GM23338 (cell line): Measurements from ENCODE around the gene TRAPPC4. TPM values are rescaled to one million over a fixed set of nuclear protein-coding genes. Genes with fewer than 3 reads are reported as not detected.

Experiments used
- ATAC-seq: fragments of 200-7000 bp; cut with Tn5 transposase; 3 replicates; pipeline ENCODE4 v1.9.1; 2020
- DNase-seq: peaks from one replicate; pipeline ENCODE4 v3.0.0-alpha.2; 2015; ENCODE audit warnings: low spot score
- H2AFZ ChIP-seq: fragments of 200-600 bp; sonication (generic); 2 replicates; pipeline ENCODE4 v1.8.0; 2016; ENCODE audit warnings: antibody characterized with exemption, mild to moderate bottlenecking, moderate library complexity
- H3F3A ChIP-seq: fragments of 200-600 bp; sonication (generic); replicated peaks from 2 replicates; pipeline ENCODE4 v1.8.0; 2017; ENCODE audit warnings: antibody characterized with exemption, mixed run types, low read depth
- H3K27ac ChIP-seq: fragments of 200-600 bp; sonication (generic); 2 replicates; pipeline ENCODE4 v1.6.1; 2016; ENCODE audit warnings: low read depth
- H3K27me3 ChIP-seq: fragments of 200-600 bp; sonication (generic); 2 replicates; pipeline ENCODE4 v1.8.0; 2016; ENCODE audit warnings: mild to moderate bottlenecking, mixed run types, moderate library complexity; ENCODE audit not compliant: insufficient read depth
- H3K36me3 ChIP-seq: fragments of 200-600 bp; sonication (generic); 2 replicates; pipeline ENCODE4 v1.8.0; 2016; ENCODE audit warnings: mild to moderate bottlenecking; ENCODE audit not compliant: insufficient read depth
- H3K4me1 ChIP-seq: fragments of 200-600 bp; sonication (generic); 2 replicates; pipeline ENCODE4 v1.8.0; 2016; ENCODE audit warnings: mild to moderate bottlenecking, moderate library complexity; ENCODE audit not compliant: insufficient read depth
- H3K4me2 ChIP-seq: fragments of 200-600 bp; sonication (generic); 2 replicates; pipeline ENCODE4 v1.7.1; 2017; ENCODE audit warnings: mixed run types
- H3K4me3 ChIP-seq: fragments of 200-600 bp; sonication (generic); 2 replicates; pipeline ENCODE4 v1.6.1; 2016; ENCODE audit warnings: mixed run types
- H3K79me2 ChIP-seq: fragments of 200-600 bp; sonication (generic); replicated peaks from 2 replicates; pipeline ENCODE4 v1.8.0; 2017; ENCODE audit warnings: mild to moderate bottlenecking; ENCODE audit not compliant: insufficient read depth
- H3K9me2 ChIP-seq: fragments of 200-600 bp; sonication (generic); 2 replicates; pipeline ENCODE4 v1.8.0; 2017; ENCODE audit not compliant: insufficient read depth
- H4K20me1 ChIP-seq: fragments of 200-600 bp; sonication (generic); replicated peaks from 2 replicates; pipeline ENCODE4 v1.8.0; 2017; ENCODE audit warnings: mild to moderate bottlenecking; ENCODE audit not compliant: insufficient read depth
- H3K27ac Mint-ChIP-seq: 2 replicates; pipeline ENCODE4 v1.8.0; 2020; ENCODE audit warnings: inconsistent platforms, mild to moderate bottlenecking, moderate library complexity, mixed read lengths
- H3K27me3 Mint-ChIP-seq: 3 replicates; pipeline ENCODE4 v1.8.0; 2022; ENCODE audit warnings: low read depth, mild to moderate bottlenecking, moderate library complexity, mixed read lengths, inconsistent platforms; ENCODE audit not compliant: insufficient read depth, poor library complexity
- H3K36me3 Mint-ChIP-seq: 3 replicates; pipeline ENCODE4 v1.8.0; 2021; ENCODE audit warnings: low read depth, mild to moderate bottlenecking, inconsistent platforms, moderate library complexity, mixed read lengths
- H3K4me1 Mint-ChIP-seq: 3 replicates; pipeline ENCODE4 v1.8.0; 2020; ENCODE audit warnings: mild to moderate bottlenecking, inconsistent platforms, mixed read lengths
- H3K4me3 Mint-ChIP-seq: 3 replicates; pipeline ENCODE4 v1.8.0; 2021; ENCODE audit warnings: moderate library complexity, mild to moderate bottlenecking, inconsistent platforms, mixed read lengths
- H3K9me3 Mint-ChIP-seq: 3 replicates; pipeline ENCODE4 v1.8.0; 2020; ENCODE audit warnings: moderate library complexity, mild to moderate bottlenecking, inconsistent platforms, mixed read lengths
- CREB1 ChIP-seq: fragments of 250-450 bp; sonication (Bioruptor Pico); IDR thresholded peaks from 2 replicates; pipeline ENCODE4 v1.5.0; 2020; ENCODE audit warnings: low read depth, mild to moderate bottlenecking, moderate library complexity
- CTCF ChIP-seq, 2 experiments: fragments of 200-600 bp in 1 of 2; sonication (generic) in 1 of 2; conservative IDR thresholded peaks; 2 replicates each; pipeline versions ENCODE4 v1.5.1 to v1.6.1; 2016 to 2017; ENCODE audit warnings: antibody characterized with exemption in 2 of 2, low read depth in 2 of 2, mild to moderate bottlenecking in 2 of 2, moderate library complexity in 1 of 2
- ETS1 ChIP-seq: IDR thresholded peaks from 2 replicates; pipeline ENCODE4 v1.6.1; 2016; ENCODE audit warnings: antibody characterized with exemption
- NANOG ChIP-seq: IDR thresholded peaks from 2 replicates; pipeline ENCODE4 v1.6.1; 2016; ENCODE audit warnings: antibody characterized with exemption, borderline replicate concordance
- REST ChIP-seq: IDR thresholded peaks from one replicate; pipeline ENCODE4 v1.6.1; 2018; ENCODE audit warnings: antibody characterized with exemption; ENCODE audit not compliant: unreplicated experiment
- STAT1 ChIP-seq: IDR thresholded peaks from one replicate; pipeline ENCODE4 v1.6.1; 2016; ENCODE audit warnings: antibody characterized with exemption; ENCODE audit not compliant: unreplicated experiment
- ZNF114 ChIP-seq: fragments of 250-450 bp; sonication (Bioruptor Pico); IDR thresholded peaks from 2 replicates; pipeline ENCODE4 v1.5.0; 2020; ENCODE audit warnings: mild to moderate bottlenecking, moderate library complexity
- polyA plus RNA-seq: library from polyadenylated mRNA; unstranded; fragments of >200 nt; fragmentation: Nextera tagmentation; extraction: Ambion mirVana; gene quantifications from 2 replicates; pipeline ENCODE4 v1.2.1, GENCODE V29; 2016
- total RNA-seq: library from RNA; depleted of rRNA; stranded (reverse); fragments of >200 nt; shearing (Covaris generic); gene quantifications from 2 replicates; pipeline ENCODE4 v1.2.3, GENCODE V29; 2014

TRAPPC4 gene
- total and polyA plus RNA-seq, 2 experiments from 2014 or later = 79.9 to 142 TPM

- TF ChIP-seq REST (no peak), NANOG (no peak), STAT1 (no peak), ETS1 (no peak), CREB1 (CRISPR knock-in tag) (no peak), CTCF (conservative IDR thresholded peaks at IDR 0.05; ENCODE audit: low read depth in 2 of 2) (no peak), ZNF114 (CRISPR knock-in tag) (no peak)
Measured at GRCh38 chr11:119042927-119043326, 24.4 kb downstream of the TRAPPC4 start (continued).

- Histone ChIP-seq H3K4me3 (no peak overlapping the region), H3K4me2 (no peak overlapping the region; the same call in 1 of the 2 replicates), H3F3A (peaks cover 6% of the 10 kb centered on the region; the same call in 1 of the 2 replicates), H3K9me2 (no peaks in the 10 kb centered on the region), H3K4me1 (peaks cover 21% of the 10 kb centered on the region), H4K20me1 (peaks cover under 1% of the 10 kb centered on the region; the same call in 1 of the 2 replicates), H3K36me3 (peaks cover 18% of the 10 kb centered on the region), H2AFZ (no peak overlapping the region), H3K79me2 (no peaks in the 10 kb centered on the region), H3K27me3 (no peaks in the 10 kb centered on the region), H3K27ac (peak overlapping the region; percentile 75)
- ATAC-seq (peak; percentile 81), DNase-seq (peak; percentile 68)
- TF ChIP-seq CTCF (conservative IDR thresholded peaks at IDR 0.05; ENCODE audit: low read depth in 2 of 2) (peak; percentile 42 to 50), STAT1 (no peak)
- peak overlapping the region; percentile 11; the same call in 1 of the 3 replicates for H3K4me3 Mint-ChIP-seq
- H3K36me3 Mint-ChIP-seq = peaks cover 54% of the 10 kb centered on the region
- H3K4me1 Mint-ChIP-seq = peaks cover 18% of the 10 kb centered on the region; the same call in 2 of the 3 replicates
- no peaks in the 10 kb centered on the region for H3K9me3 Mint-ChIP-seq
- no peak overlapping the region for H3K27ac Mint-ChIP-seq
- H3K27me3 Mint-ChIP-seq = peaks cover 5% of the 10 kb centered on the region
Measured at GRCh38 chr11:119044708-119045107, 26.1 kb downstream of the TRAPPC4 start.
